Measurements from ENCODE around the gene CARS2.

The CARS2 gene

DNA sequence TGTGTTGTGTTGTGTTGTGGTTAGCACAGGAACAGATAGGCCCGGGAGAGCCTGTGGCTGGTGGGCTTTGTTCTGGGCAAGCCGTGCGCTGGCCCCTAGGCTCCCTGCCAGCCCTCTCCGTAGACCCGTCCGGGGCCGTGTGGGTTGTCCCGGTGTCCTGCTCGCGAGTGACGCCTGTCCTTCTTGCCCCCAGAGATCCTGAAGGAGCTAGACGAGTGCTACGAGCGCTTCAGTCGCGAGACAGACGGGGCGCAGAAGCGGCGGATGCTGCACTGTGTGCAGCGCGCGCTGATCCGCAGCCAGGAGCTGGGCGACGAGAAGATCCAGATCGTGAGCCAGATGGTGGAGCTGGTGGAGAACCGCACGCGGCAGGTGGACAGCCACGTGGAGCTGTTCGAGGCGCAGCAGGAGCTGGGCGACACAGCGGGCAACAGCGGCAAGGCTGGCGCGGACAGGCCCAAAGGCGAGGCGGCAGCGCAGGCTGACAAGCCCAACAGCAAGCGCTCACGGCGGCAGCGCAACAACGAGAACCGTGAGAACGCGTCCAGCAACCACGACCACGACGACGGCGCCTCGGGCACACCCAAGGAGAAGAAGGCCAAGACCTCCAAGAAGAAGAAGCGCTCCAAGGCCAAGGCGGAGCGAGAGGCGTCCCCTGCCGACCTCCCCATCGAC, 13.3 kb upstream of the CARS2 start:
- TF ChIP-seq ZFP30 (CRISPR knock-in tag; IDR thresholded peaks at IDR 0.05) (no peak), ARNTL (CRISPR knock-in tag; IDR thresholded peaks at IDR 0.05; ENCODE audit: borderline replicate concordance, low read depth) (no peak), ISL1 (CRISPR knock-in tag; IDR thresholded peaks at IDR 0.05) (no peak), ZC3H10 (CRISPR knock-in tag; IDR thresholded peaks at IDR 0.05) (no peak), PPARA (CRISPR knock-in tag; IDR thresholded peaks at IDR 0.05; ENCODE audit: borderline replicate concordance) (no peak)
- no peak for ATAC-seq

DNA sequence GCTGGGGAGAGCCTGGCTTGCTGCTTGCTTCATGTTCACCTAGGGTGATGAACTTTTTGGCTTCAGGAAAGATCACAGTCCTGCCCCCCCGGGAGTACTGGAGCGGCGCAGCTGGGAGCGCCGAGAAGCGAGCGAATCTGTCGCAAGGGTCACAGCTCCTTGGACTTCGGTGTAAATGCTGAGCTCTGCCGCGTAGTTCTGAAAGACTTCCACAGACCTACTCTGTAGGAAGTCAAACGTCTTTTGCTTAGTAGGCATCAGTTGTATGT, 10.3 kb upstream of the CARS2 start:
- no peak for ATAC-seq
- TF ChIP-seq, protein P1, sequence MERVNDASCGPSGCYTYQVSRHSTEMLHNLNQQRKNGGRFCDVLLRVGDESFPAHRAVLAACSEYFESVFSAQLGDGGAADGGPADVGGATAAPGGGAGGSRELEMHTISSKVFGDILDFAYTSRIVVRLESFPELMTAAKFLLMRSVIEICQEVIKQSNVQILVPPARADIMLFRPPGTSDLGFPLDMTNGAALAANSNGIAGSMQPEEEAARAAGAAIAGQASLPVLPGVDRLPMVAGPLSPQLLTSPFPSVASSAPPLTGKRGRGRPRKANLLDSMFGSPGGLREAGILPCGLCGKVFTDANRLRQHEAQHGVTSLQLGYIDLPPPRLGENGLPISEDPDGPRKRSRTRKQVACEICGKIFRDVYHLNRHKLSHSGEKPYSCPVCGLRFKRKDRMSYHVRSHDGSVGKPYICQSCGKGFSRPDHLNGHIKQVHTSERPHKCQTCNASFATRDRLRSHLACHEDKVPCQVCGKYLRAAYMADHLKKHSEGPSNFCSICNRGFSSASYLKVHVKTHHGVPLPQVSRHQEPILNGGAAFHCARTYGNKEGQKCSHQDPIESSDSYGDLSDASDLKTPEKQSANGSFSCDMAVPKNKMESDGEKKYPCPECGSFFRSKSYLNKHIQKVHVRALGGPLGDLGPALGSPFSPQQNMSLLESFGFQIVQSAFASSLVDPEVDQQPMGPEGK (CRISPR knock-in tag; IDR thresholded peaks at IDR 0.05; ENCODE audit: borderline replicate concordance), result no peak
- TF ChIP-seq ARNTL (CRISPR knock-in tag; IDR thresholded peaks at IDR 0.05; ENCODE audit: borderline replicate concordance, low read depth) (no peak), PPARA (CRISPR knock-in tag; IDR thresholded peaks at IDR 0.05; ENCODE audit: borderline replicate concordance) (no peak), CSDC2 (CRISPR knock-in tag; IDR thresholded peaks at IDR 0.05) (no peak)
- TF ChIP-seq, protein P2, sequence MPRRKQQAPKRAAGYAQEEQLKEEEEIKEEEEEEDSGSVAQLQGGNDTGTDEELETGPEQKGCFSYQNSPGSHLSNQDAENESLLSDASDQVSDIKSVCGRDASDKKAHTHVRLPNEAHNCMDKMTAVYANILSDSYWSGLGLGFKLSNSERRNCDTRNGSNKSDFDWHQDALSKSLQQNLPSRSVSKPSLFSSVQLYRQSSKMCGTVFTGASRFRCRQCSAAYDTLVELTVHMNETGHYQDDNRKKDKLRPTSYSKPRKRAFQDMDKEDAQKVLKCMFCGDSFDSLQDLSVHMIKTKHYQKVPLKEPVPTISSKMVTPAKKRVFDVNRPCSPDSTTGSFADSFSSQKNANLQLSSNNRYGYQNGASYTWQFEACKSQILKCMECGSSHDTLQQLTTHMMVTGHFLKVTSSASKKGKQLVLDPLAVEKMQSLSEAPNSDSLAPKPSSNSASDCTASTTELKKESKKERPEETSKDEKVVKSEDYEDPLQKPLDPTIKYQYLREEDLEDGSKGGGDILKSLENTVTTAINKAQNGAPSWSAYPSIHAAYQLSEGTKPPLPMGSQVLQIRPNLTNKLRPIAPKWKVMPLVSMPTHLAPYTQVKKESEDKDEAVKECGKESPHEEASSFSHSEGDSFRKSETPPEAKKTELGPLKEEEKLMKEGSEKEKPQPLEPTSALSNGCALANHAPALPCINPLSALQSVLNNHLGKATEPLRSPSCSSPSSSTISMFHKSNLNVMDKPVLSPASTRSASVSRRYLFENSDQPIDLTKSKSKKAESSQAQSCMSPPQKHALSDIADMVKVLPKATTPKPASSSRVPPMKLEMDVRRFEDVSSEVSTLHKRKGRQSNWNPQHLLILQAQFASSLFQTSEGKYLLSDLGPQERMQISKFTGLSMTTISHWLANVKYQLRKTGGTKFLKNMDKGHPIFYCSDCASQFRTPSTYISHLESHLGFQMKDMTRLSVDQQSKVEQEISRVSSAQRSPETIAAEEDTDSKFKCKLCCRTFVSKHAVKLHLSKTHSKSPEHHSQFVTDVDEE (CRISPR knock-in tag; IDR thresholded peaks at IDR 0.05), result no peak
- TF ChIP-seq, protein P3, sequence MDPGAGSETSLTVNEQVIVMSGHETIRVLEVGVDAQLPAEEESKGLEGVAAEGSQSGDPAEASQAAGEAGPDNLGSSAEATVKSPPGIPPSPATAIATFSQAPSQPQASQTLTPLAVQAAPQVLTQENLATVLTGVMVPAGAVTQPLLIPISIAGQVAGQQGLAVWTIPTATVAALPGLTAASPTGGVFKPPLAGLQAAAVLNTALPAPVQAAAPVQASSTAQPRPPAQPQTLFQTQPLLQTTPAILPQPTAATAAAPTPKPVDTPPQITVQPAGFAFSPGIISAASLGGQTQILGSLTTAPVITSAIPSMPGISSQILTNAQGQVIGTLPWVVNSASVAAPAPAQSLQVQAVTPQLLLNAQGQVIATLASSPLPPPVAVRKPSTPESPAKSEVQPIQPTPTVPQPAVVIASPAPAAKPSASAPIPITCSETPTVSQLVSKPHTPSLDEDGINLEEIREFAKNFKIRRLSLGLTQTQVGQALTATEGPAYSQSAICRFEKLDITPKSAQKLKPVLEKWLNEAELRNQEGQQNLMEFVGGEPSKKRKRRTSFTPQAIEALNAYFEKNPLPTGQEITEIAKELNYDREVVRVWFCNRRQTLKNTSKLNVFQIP (CRISPR knock-in tag; IDR thresholded peaks at IDR 0.05; ENCODE audit: borderline replicate concordance, low read depth), result no peak

DNA sequence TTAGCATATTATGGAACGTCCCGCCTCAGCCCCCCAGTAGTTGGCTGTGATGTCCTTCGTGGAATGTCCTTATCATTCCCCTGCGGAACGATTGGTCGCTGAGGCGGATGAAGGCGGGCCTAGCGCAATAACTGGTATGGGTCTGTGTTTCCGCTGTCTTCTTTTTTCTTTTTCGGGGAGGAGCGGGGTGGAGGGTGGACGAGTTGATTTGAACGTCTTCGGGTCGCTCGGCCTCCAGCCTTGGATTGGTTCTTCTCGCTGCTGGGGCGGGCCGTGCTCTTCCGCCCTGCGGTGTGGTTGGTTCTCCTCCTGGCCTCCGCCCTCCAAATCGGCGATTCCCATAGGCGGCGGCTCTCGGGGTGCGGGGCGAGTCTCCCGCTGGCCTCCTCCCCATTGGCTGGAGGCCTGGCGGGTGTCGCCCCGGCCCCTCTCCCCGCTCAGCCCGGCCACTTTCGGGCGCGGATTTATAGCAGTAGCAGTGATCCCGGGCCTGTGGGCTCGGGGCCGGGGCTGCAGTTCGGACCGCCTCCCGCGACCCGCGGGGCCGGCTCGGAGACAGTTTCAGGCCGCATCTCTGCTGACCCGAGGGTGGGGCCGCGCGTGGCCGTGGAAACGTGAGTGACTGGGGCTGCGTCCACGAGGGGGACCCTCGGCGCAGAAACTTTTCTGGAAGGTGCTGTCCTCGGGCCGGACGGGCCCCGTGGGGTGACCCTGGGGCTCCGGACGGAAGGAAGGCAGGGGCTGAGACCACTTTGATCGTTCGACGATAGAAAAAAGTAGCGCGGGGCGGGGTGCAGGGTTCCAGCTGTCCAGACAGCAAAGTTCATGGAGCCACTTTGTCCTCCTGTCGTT, 9.7 kb upstream of the CARS2 start:
- no peak for TF ChIP-seq ESRRG (CRISPR knock-in tag; IDR thresholded peaks at IDR 0.05)
- no peak for TF ChIP-seq SNAI2 (CRISPR knock-in tag; IDR thresholded peaks at IDR 0.05)
- TF ChIP-seq TCF4 (CRISPR knock-in tag; IDR thresholded peaks at IDR 0.05; ENCODE audit: borderline replicate concordance), result no peak
- no peak for TF ChIP-seq GLIS3 (CRISPR knock-in tag; IDR thresholded peaks at IDR 0.05)
- TF ChIP-seq CSDC2 (CRISPR knock-in tag; IDR thresholded peaks at IDR 0.05), result no peak
- no peak for TF ChIP-seq ZFP30 (CRISPR knock-in tag; IDR thresholded peaks at IDR 0.05)
- TF ChIP-seq, protein P3 (CRISPR knock-in tag; IDR thresholded peaks at IDR 0.05; ENCODE audit: borderline replicate concordance, low read depth), result no peak
- no peak for TF ChIP-seq OSR1 (CRISPR knock-in tag; IDR thresholded peaks at IDR 0.05)
- TF ChIP-seq, protein P1 (CRISPR knock-in tag; IDR thresholded peaks at IDR 0.05; ENCODE audit: borderline replicate concordance), result no peak
- TF ChIP-seq BACH2 (CRISPR knock-in tag; IDR thresholded peaks at IDR 0.05; ENCODE audit: borderline replicate concordance), result no peak
- TF ChIP-seq, protein P2 (CRISPR knock-in tag; IDR thresholded peaks at IDR 0.05), result no peak
- no peak for TF ChIP-seq ZC3H10 (CRISPR knock-in tag; IDR thresholded peaks at IDR 0.05)
- peak; percentile 81 for ATAC-seq
